SK-N-SH (cell line): ENCODE results near the gene ITGA1.

Experiments
- CHD2 ChIP-seq: fragments of 150-350 bp; IDR thresholded peaks from 2 replicates; pipeline ENCODE4 v1.6.1; 2018; ENCODE audit warnings: low read length; ENCODE audit not compliant: partially characterized antibody
- CTCF ChIP-seq: fragments of 200-600 bp; sonication (generic); IDR thresholded peaks from 2 replicates; pipeline ENCODE4 v1.6.1; 2017; ENCODE audit warnings: antibody characterized with exemption, mild to moderate bottlenecking, moderate library complexity
- MAX ChIP-seq: IDR thresholded peaks from 2 replicates; pipeline ENCODE4 v1.4.0; 2012; ENCODE audit warnings: low read depth
- PBX3 ChIP-seq: IDR thresholded peaks from 2 replicates; pipeline ENCODE4; 2012
- POLR2AphosphoS5 ChIP-seq: IDR thresholded peaks from 2 replicates; pipeline ENCODE4 v1.6.1; 2012; ENCODE audit warnings: low read depth, low read length
- RAD21 ChIP-seq: IDR thresholded peaks from 2 replicates; pipeline ENCODE4 v1.6.1; 2012; ENCODE audit warnings: mild to moderate bottlenecking, low read length
- RCOR1 ChIP-seq: fragments of 150-350 bp; IDR thresholded peaks from 2 replicates; pipeline ENCODE4 v1.6.1; 2017; ENCODE audit warnings: antibody characterized with exemption, low read length
- REST ChIP-seq: IDR thresholded peaks from 2 replicates; pipeline ENCODE4 v1.6.1; 2012; ENCODE audit warnings: mild to moderate bottlenecking, low read depth, low read length, moderate library complexity
- RFX5 ChIP-seq: IDR thresholded peaks from 2 replicates; pipeline ENCODE4 v1.6.1; 2012; ENCODE audit warnings: mild to moderate bottlenecking, improper control_type of control experiment, low read length
- TAF1 ChIP-seq: IDR thresholded peaks from 2 replicates; pipeline ENCODE4 v1.6.1; 2012; ENCODE audit warnings: low read depth, mild to moderate bottlenecking, low read length, moderate library complexity, borderline replicate concordance
- USF2 ChIP-seq: fragments of 150-350 bp; IDR thresholded peaks from 2 replicates; pipeline ENCODE4 v1.6.1; 2017; ENCODE audit warnings: antibody characterized with exemption, low read length, low read depth, borderline replicate concordance
- YY1 ChIP-seq: IDR thresholded peaks from 2 replicates; pipeline ENCODE4 v1.4.0; 2012; ENCODE audit warnings: low read depth, mild to moderate bottlenecking

- TF ChIP-seq RCOR1 (no peak), CTCF (no peak), TAF1 (no peak), YY1 (no peak), POLR2AphosphoS5 (no peak), RAD21 (no peak), REST (no peak), CHD2 (no peak), MAX (no peak), USF2 (no peak), RFX5 (no peak), PBX3 (no peak)
Observed at GRCh38 chr5:52810426-52810825, 22.7 kb downstream of the ITGA1 start.
